OCI-LY1 (cell line): Measurements from ENCODE around the gene IL20RA.

ENCODE experiments used
- H2AFZ ChIP-seq: fragments of 200-600 bp; sonication (generic), shearing (Covaris generic); 2 replicates; pipeline ENCODE4 v1.6.0; 2014; ENCODE audit warnings: antibody characterized with exemption, mild to moderate bottlenecking, low read length
- H3F3A ChIP-seq: fragments of 200-600 bp; sonication (generic), shearing (Covaris generic); 2 replicates; pipeline ENCODE4 v1.6.0; 2014; ENCODE audit warnings: mild to moderate bottlenecking, antibody characterized with exemption, low read length, moderate library complexity; ENCODE audit not compliant: insufficient read depth
- H3K27ac ChIP-seq: fragments of 200-600 bp; sonication (generic); 2 replicates; pipeline ENCODE4 v1.5.1; 2014; ENCODE audit warnings: low read length, mixed run types, mild to moderate bottlenecking, low read depth; ENCODE audit not compliant: poor library complexity, severe bottlenecking
- H3K27me3 ChIP-seq: fragments of 200-600 bp; sonication (generic); 2 replicates; pipeline ENCODE4 v1.6.0; 2014; ENCODE audit warnings: antibody characterized with exemption, mild to moderate bottlenecking, low read length, moderate library complexity; ENCODE audit not compliant: insufficient read depth
- H3K36me3 ChIP-seq: fragments of 200-600 bp; sonication (generic); 2 replicates; pipeline ENCODE4 v1.6.1; 2014; ENCODE audit warnings: mild to moderate bottlenecking, antibody characterized with exemption, low read length, moderate library complexity, mixed read lengths; ENCODE audit not compliant: insufficient read depth
- H3K4me1 ChIP-seq: fragments of 200-600 bp; sonication (generic); 2 replicates; pipeline ENCODE4 v1.5.1; 2014; ENCODE audit warnings: mild to moderate bottlenecking, low read length, moderate library complexity; ENCODE audit not compliant: insufficient read depth, severe bottlenecking
- H3K4me2 ChIP-seq: fragments of 200-600 bp; sonication (generic), shearing (Covaris generic); 2 replicates; pipeline ENCODE4 v1.6.1; 2014; ENCODE audit warnings: low read length
- H3K4me3 ChIP-seq: fragments of 200-600 bp; sonication (generic); 2 replicates; pipeline ENCODE4 v1.5.1; 2014; ENCODE audit warnings: low read length, low read depth, mild to moderate bottlenecking, mixed read lengths; ENCODE audit not compliant: poor library complexity, severe bottlenecking
- H3K79me2 ChIP-seq: fragments of 200-600 bp; shearing (Covaris generic); 2 replicates; pipeline ENCODE4 v1.6.1; 2016; ENCODE audit warnings: mixed run types, low read length, mixed read lengths; ENCODE audit not compliant: insufficient read depth
- H3K9ac ChIP-seq: fragments of 200-600 bp; sonication (generic), shearing (Covaris generic); 2 replicates; pipeline ENCODE4 v1.6.1; 2014; ENCODE audit warnings: mild to moderate bottlenecking, low read length, mixed read lengths
- H3K9me2 ChIP-seq: fragments of 200-600 bp; sonication (generic), shearing (Covaris generic); 2 replicates; pipeline ENCODE4 v1.6.1; 2014; ENCODE audit warnings: low read depth, mild to moderate bottlenecking, low read length, mixed read lengths
- H3K9me3 ChIP-seq: fragments of 200-600 bp; shearing (Covaris generic); 2 replicates; pipeline ENCODE4 v1.6.1; 2014; ENCODE audit warnings: low read length, mixed read lengths
- H4K20me1 ChIP-seq: fragments of 200-600 bp; sonication (generic), shearing (Covaris generic); 2 replicates; pipeline ENCODE4 v1.6.0; 2016; ENCODE audit warnings: mild to moderate bottlenecking, low read length; ENCODE audit not compliant: insufficient read depth
- EZH2 ChIP-seq: fragments of 200-600 bp; sonication (generic), shearing (Covaris generic); IDR thresholded peaks from 2 replicates; pipeline ENCODE4 v1.8.0; 2017; ENCODE audit warnings: borderline replicate concordance, mixed run types, mild to moderate bottlenecking, antibody characterized with exemption, low read length, moderate library complexity, mixed read lengths
- TF ChIP-seq, protein P1 (sequence below): fragments of 200-600 bp; sonication (generic), shearing (Covaris generic); IDR thresholded peaks from 2 replicates; pipeline ENCODE4 v1.5.1; 2017; ENCODE audit warnings: mild to moderate bottlenecking, antibody characterized with exemption, low read length, moderate library complexity, mixed read lengths

Gene IL20RA

GRCh38 chr6:136971609-136972008 lies 73.2 kb downstream of the IL20RA start:
- Histone ChIP-seq H4K20me1 (no peaks in the 10 kb centered on the region), H3K27ac (no peak overlapping the region), H3K9ac (no peak overlapping the region), H3K4me3 (no peak overlapping the region), H2AFZ (no peak overlapping the region), H3K4me2 (no peak overlapping the region), H3F3A (no peaks in the 10 kb centered on the region), H3K9me2 (no peaks in the 10 kb centered on the region), H3K4me1 (no peaks in the 10 kb centered on the region), H3K79me2 (no peaks in the 10 kb centered on the region), H3K9me3 (no peaks in the 10 kb centered on the region), H3K27me3 (no peaks in the 10 kb centered on the region), H3K36me3 (no peaks in the 10 kb centered on the region)
- TF ChIP-seq EZH2: no peak
- TF ChIP-seq, protein P1, sequence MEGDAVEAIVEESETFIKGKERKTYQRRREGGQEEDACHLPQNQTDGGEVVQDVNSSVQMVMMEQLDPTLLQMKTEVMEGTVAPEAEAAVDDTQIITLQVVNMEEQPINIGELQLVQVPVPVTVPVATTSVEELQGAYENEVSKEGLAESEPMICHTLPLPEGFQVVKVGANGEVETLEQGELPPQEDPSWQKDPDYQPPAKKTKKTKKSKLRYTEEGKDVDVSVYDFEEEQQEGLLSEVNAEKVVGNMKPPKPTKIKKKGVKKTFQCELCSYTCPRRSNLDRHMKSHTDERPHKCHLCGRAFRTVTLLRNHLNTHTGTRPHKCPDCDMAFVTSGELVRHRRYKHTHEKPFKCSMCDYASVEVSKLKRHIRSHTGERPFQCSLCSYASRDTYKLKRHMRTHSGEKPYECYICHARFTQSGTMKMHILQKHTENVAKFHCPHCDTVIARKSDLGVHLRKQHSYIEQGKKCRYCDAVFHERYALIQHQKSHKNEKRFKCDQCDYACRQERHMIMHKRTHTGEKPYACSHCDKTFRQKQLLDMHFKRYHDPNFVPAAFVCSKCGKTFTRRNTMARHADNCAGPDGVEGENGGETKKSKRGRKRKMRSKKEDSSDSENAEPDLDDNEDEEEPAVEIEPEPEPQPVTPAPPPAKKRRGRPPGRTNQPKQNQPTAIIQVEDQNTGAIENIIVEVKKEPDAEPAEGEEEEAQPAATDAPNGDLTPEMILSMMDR: no peak

DNA sequence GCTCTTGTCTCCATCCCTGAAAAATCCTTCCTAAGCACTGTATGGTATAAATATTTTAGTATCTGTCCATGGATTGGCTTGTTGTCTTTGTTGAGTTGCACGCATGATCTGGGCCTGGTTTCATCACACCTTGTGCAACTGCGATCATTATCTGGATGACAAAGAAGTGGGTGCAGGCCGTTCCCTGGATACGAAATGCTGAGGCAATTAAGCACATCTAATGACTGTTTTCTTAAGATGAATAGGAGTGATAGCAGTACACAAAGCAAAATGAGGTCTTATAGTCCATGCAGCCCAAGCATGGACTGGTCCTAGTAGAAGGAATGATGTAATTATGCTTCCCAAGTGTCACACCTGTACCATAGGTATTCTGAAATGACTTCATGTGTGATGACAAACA lies 74.8 kb downstream of the IL20RA start:
- H3K36me3 ChIP-seq: no peaks in the 10 kb centered on the region
- no peak overlapping the region for H3K9ac ChIP-seq
- H3K27ac ChIP-seq: no peak overlapping the region
- H4K20me1 ChIP-seq: no peaks in the 10 kb centered on the region
- H2AFZ ChIP-seq: no peak overlapping the region
- no peaks in the 10 kb centered on the region for H3K9me2 ChIP-seq
- no peaks in the 10 kb centered on the region for H3K9me3 ChIP-seq
- H3K4me2 ChIP-seq: no peak overlapping the region
- H3K27me3 ChIP-seq: no peaks in the 10 kb centered on the region
- no peak overlapping the region for H3K4me3 ChIP-seq
- no peaks in the 10 kb centered on the region for H3K79me2 ChIP-seq
- H3F3A ChIP-seq: no peaks in the 10 kb centered on the region
- TF ChIP-seq EZH2: no peak
- TF ChIP-seq, protein P1: no peak
- H3K4me1 ChIP-seq: no peaks in the 10 kb centered on the region

GRCh38 chr6:136969433-136969832 lies 75.3 kb downstream of the IL20RA start:
- Histone ChIP-seq H3K4me2 (no peak overlapping the region), H3K36me3 (no peaks in the 10 kb centered on the region), H3K4me1 (no peaks in the 10 kb centered on the region), H3F3A (no peaks in the 10 kb centered on the region), H2AFZ (no peak overlapping the region), H3K79me2 (no peaks in the 10 kb centered on the region), H3K9ac (no peak overlapping the region), H3K4me3 (no peak overlapping the region), H3K9me3 (no peaks in the 10 kb centered on the region), H3K27me3 (no peaks in the 10 kb centered on the region), H3K27ac (no peak overlapping the region), H4K20me1 (no peaks in the 10 kb centered on the region), H3K9me2 (no peaks in the 10 kb centered on the region)
- TF ChIP-seq, protein P1: no peak
- no peak for TF ChIP-seq EZH2
